ENCODE measurements around the gene CACNA2D4.

The CACNA2D4 gene

DNA sequence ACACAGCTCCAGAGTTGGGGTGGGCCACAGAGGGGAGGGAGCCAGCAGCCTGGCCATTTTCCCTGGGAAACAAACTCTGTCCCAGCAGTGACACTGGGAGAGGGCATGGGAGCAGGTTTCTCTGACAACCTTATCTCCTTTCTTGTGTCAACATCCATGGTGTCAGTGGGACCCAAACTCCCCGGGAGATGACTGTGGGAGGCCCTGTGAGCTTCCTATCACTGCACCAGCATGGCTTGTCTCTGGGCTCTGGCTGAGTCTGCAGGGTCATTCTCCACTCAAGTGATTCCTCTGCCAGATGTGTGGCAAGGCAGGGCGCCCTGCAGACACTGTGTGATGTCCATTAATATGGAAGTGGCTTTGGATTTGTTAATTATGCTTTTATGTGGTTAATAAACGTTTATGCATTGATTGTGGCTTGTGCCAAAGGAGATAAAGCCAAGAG lies 88.0 kb downstream of the CACNA2D4 start:
- TF ChIP-seq CTCF (IDR thresholded peaks at IDR 0.05; ENCODE audit: low read depth, low read length): no peak
- Histone ChIP-seq H3K36me3 (no peaks in the 10 kb centered on the region), H3K27me3 (no peaks in the 10 kb centered on the region), H3K4me3 (ENCODE audit: low read depth, low read length) (no peak overlapping the region), H3K4me1 (no peaks in the 10 kb centered on the region), H3K9me3 (no peaks in the 10 kb centered on the region)
- no peak for DNase-seq

GRCh38 chr12:1829306-1829900 lies 89.0 kb downstream of the CACNA2D4 start:
- Histone ChIP-seq H3K4me3 (ENCODE audit: low read depth, low read length) (no peak overlapping the region), H3K36me3 (no peaks in the 10 kb centered on the region), H3K27me3 (no peaks in the 10 kb centered on the region), H3K9me3 (no peaks in the 10 kb centered on the region), H3K4me1 (no peaks in the 10 kb centered on the region)
- no peak for TF ChIP-seq CTCF (IDR thresholded peaks at IDR 0.05; ENCODE audit: low read depth, low read length)
- DNase-seq: no peak

GRCh38 chr12:1828856-1829255 lies 89.6 kb downstream of the CACNA2D4 start:
- H3K27me3 ChIP-seq: no peaks in the 10 kb centered on the region
- TF ChIP-seq CTCF (IDR thresholded peaks at IDR 0.05; ENCODE audit: low read depth, low read length): no peak
- H3K4me1 ChIP-seq: no peaks in the 10 kb centered on the region
- H3K9me3 ChIP-seq: no peaks in the 10 kb centered on the region
- no peaks in the 10 kb centered on the region for H3K36me3 ChIP-seq
- no peak for DNase-seq
- H3K4me3 ChIP-seq (ENCODE audit: low read depth, low read length): no peak overlapping the region

- H3K27me3 ChIP-seq: no peaks in the 10 kb centered on the region
- H3K9me3 ChIP-seq: no peaks in the 10 kb centered on the region
- no peak for TF ChIP-seq CTCF (IDR thresholded peaks at IDR 0.05; ENCODE audit: low read depth, low read length)
- H3K4me3 ChIP-seq (ENCODE audit: low read depth, low read length): no peak overlapping the region
- DNase-seq: no peak
- no peaks in the 10 kb centered on the region for H3K4me1 ChIP-seq
- no peaks in the 10 kb centered on the region for H3K36me3 ChIP-seq
Observed at GRCh38 chr12:1827826-1828805, 90.3 kb downstream of the CACNA2D4 start.

- no peaks in the 10 kb centered on the region for H3K4me1 ChIP-seq
- DNase-seq: no peak
- no peaks in the 10 kb centered on the region for H3K9me3 ChIP-seq
- no peak overlapping the region for H3K4me3 ChIP-seq (ENCODE audit: low read depth, low read length)
- no peaks in the 10 kb centered on the region for H3K27me3 ChIP-seq
- no peak for TF ChIP-seq CTCF (IDR thresholded peaks at IDR 0.05; ENCODE audit: low read depth, low read length)
- H3K36me3 ChIP-seq: no peaks in the 10 kb centered on the region
Observed at GRCh38 chr12:1826867-1827705, 91.4 kb downstream of the CACNA2D4 start.

Data from BE2C (cell line).